Parathyroid adenoma (tissue), 2 donors: Measurements from ENCODE around the gene ALG12.

Source experiments
- H2AFZ ChIP-seq: fragments of 300-600 bp; sonication (generic); one replicate; pipeline ENCODE4 v1.7.0; 2017; ENCODE audit warnings: antibody characterized with exemption, mild to moderate bottlenecking
- H3K27ac ChIP-seq: fragments of 300-600 bp; sonication (generic); one replicate; pipeline ENCODE4 v1.7.0; 2017
- H3K27me3 ChIP-seq: fragments of 300-600 bp; sonication (generic); one replicate; pipeline ENCODE4 v1.7.0; 2017; ENCODE audit warnings: low read length; ENCODE audit not compliant: control insufficient read depth, insufficient read depth
- H3K36me3 ChIP-seq: fragments of 300-600 bp; sonication (generic); one replicate; pipeline ENCODE4 v1.7.0; 2017; ENCODE audit warnings: low read length; ENCODE audit not compliant: control insufficient read depth, insufficient read depth
- H3K4me1 ChIP-seq: fragments of 300-600 bp; sonication (generic); one replicate; pipeline ENCODE4 v1.7.0; 2017; ENCODE audit warnings: control low read depth
- H3K4me2 ChIP-seq: fragments of 300-600 bp; sonication (generic); one replicate; pipeline ENCODE4 v1.7.0; 2017; ENCODE audit warnings: low read length
- H3K4me3 ChIP-seq: fragments of 300-600 bp; sonication (generic); one replicate; pipeline ENCODE4 v1.7.0; 2017; ENCODE audit warnings: low read depth, low read length
- H3K79me2 ChIP-seq: fragments of 300-600 bp; sonication (generic); one replicate; pipeline ENCODE4 v1.7.0; 2017; ENCODE audit warnings: control low read depth
- H3K9ac ChIP-seq: fragments of 300-600 bp; sonication (generic); one replicate; pipeline ENCODE4 v1.7.0; 2017; ENCODE audit warnings: mild to moderate bottlenecking
- H3K9me3 ChIP-seq: fragments of 300-600 bp; sonication (generic); one replicate; pipeline ENCODE4 v1.7.0; 2017; ENCODE audit warnings: low read length; ENCODE audit not compliant: control insufficient read depth
- CTCF ChIP-seq: fragments of 300-600 bp; sonication (generic); IDR thresholded peaks from one replicate; pipeline ENCODE4 v1.7.0; 2017; ENCODE audit warnings: antibody characterized with exemption, mild to moderate bottlenecking
- donor health status: primary hyperparathyroidism.

The ALG12 gene

GRCh38 chr22:49917974-49918910 lies at the start of gene ALG12, which contains the start of gene CRELD2:
TSS of gene ALG12 (minus strand) at chr22:49918438. CDS start at chr22:49913765, 4,673 bp downstream.
TSS of gene CRELD2 (plus strand) at chr22:49918634. CDS start at chr22:49918770, 136 bp downstream.
- Histone ChIP-seq H3K79me2 (no peaks in the 10 kb centered on the region), H3K9ac (peak within 1 kb of the TSS; percentile 87), H3K4me2 (peak within 1 kb of the TSS; percentile 97), H3K36me3 (no peaks in the 10 kb centered on the region), H3K27ac (peak within 1 kb of the TSS; percentile 92), H3K27me3 (no peaks in the 10 kb centered on the region), H3K4me1 (no peaks in the 10 kb centered on the region), H2AFZ (peak within 1 kb of the TSS; percentile 96), H3K9me3 (no peaks in the 10 kb centered on the region), H3K4me3 (peak within 1 kb of the TSS; percentile 92)
- no peak for TF ChIP-seq CTCF

DNA sequence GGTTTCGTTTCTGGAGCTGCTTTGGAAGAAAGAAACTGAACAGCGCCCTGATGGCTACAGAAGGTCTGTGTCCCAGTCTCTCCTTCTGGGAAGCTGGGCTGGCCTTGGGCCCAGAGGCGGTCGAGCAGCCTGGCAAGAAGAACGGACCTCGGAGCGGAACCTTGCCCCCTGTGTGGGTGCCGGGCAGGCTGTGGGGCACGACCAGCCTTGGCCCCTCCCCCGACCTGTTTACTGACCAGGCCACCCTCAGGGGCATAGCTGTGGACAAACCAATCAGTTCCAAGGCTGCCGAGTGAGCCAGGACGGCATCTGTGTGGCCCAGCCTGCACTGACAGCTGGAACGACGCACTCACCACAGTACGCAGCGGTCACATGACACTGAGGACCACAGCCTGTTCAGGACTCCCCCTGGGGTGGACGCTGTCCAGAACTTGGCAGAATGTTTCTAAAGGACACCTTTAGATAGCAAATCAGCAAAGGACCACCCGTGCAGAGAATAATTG lies 49.5 kb upstream of the ALG12 start:
- no peaks in the 10 kb centered on the region for H3K9me3 ChIP-seq
- peaks cover 3% of the 10 kb centered on the region for H3K4me1 ChIP-seq
- H3K27me3 ChIP-seq, result no peaks in the 10 kb centered on the region
- peak overlapping the region; percentile 51 for H3K27ac ChIP-seq
- TF ChIP-seq CTCF, result no peak
- peak overlapping the region; percentile 29 for H3K4me2 ChIP-seq
- H3K4me3 ChIP-seq, result no peak overlapping the region
- no peaks in the 10 kb centered on the region for H3K36me3 ChIP-seq
- H3K9ac ChIP-seq, result no peak overlapping the region
- H3K79me2 ChIP-seq, result no peaks in the 10 kb centered on the region
- no peak overlapping the region for H2AFZ ChIP-seq

GRCh38 chr22:49966774-49967705 lies 48.8 kb upstream of the ALG12 start:
- Histone ChIP-seq H3K4me3 (no peak overlapping the region), H3K27me3 (no peaks in the 10 kb centered on the region), H2AFZ (no peak overlapping the region), H3K36me3 (no peaks in the 10 kb centered on the region), H3K4me1 (peaks cover 3% of the 10 kb centered on the region), H3K9ac (no peak overlapping the region), H3K79me2 (no peaks in the 10 kb centered on the region), H3K4me2 (peak overlapping the region; percentile 29), H3K9me3 (no peaks in the 10 kb centered on the region), H3K27ac (peak overlapping the region; percentile 51)
- no peak for TF ChIP-seq CTCF

DNA sequence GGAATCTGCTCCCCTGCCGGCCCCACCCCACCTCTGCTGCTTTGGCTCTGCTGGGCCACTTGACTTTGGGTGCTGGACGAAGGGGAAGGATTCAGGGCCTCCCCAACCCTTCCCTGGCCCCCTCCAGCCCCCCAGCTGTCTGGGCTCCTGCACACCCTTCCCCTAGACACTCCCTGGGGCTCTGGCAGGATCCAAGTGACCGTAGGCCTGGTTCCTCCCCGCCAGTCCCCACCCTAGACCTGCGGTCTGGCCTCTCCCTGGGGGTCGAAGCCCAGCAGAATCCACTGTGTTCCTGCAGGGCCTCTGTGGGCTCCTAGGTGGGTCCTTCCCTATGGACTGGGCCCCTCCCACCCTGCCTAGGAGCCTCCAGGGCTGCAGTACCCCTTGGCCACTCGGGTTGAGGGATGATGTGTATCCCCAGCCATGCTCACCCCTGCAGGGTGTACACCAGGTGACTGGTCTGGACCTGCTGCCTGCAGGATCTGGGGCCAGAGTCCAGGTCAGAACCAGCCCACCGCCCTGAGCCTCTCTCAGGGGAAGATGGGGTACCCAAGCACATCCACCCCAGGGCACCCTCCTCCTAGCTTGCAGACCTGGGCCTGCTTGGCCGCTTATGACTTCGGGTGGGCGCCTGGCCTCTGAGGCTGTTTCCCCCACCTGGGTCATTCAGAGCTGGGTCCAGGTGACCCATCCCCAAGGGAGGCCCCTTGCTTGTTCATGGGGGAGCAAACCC lies 48.0 kb upstream of the ALG12 start:
- no peaks in the 10 kb centered on the region for H3K36me3 ChIP-seq
- no peaks in the 10 kb centered on the region for H3K27me3 ChIP-seq
- no peaks in the 10 kb centered on the region for H3K79me2 ChIP-seq
- H3K4me1 ChIP-seq, result peaks cover 3% of the 10 kb centered on the region
- no peak overlapping the region for H3K4me2 ChIP-seq
- H3K9ac ChIP-seq, result no peak overlapping the region
- no peak for TF ChIP-seq CTCF
- no peak overlapping the region for H3K4me3 ChIP-seq
- no peak overlapping the region for H3K27ac ChIP-seq
- no peak overlapping the region for H2AFZ ChIP-seq
- no peaks in the 10 kb centered on the region for H3K9me3 ChIP-seq
